ENCODE data around the gene ACP5. TPM values are rescaled to one million over a fixed set of nuclear protein-coding genes. Genes with fewer than 3 reads are reported as not detected.

Gene ACP5
- total and polyA plus RNA-seq, 10 of the 15 experiments (the other 5 are each of a cell fraction or from before 2014, with no cell fraction given): 1.0 to 73.4 (median 36.8) TPM

GRCh38 chr19:11574689-11575088 is 2.8 kb downstream of the ACP5 start (continued):
- TF ChIP-seq EGR1 (IDR thresholded peaks at IDR 0.05; ENCODE audit: borderline replicate concordance in 1 of 2, low read depth in 2 of 2, low read length in 2 of 2) (no peak), ZNF592 (IDR thresholded peaks at IDR 0.05) (no peak), SP1 (IDR thresholded peaks at IDR 0.05; ENCODE audit: low read depth, low read length) (peak; percentile 58), BRCA1 (IDR thresholded peaks at IDR 0.05; ENCODE audit: low read depth, low read length) (no peak), MYB (IDR thresholded peaks at IDR 0.05; ENCODE audit: borderline replicate concordance, low read depth, low read length) (no peak), WRNIP1 (IDR thresholded peaks at IDR 0.05; ENCODE audit: borderline replicate concordance, low read depth, low read length) (no peak), RELB (IDR thresholded peaks at IDR 0.05; ENCODE audit: low read depth) (no peak), RAD51 (IDR thresholded peaks at IDR 0.05) (peak; percentile 65; the same call in 1 of the 2 replicates), TCF12 (IDR thresholded peaks at IDR 0.05; ENCODE audit: low read depth, low read length) (peak; percentile 31; the same call in 1 of the 2 replicates), PRDM15 (CRISPR knock-in tag; IDR thresholded peaks at IDR 0.05) (no peak), ELK1 (IDR thresholded peaks at IDR 0.05; ENCODE audit: low read depth, low read length) (no peak), CBX5 (IDR thresholded peaks at IDR 0.05; ENCODE audit: low read depth) (no peak), NFXL1 (IDR thresholded peaks at IDR 0.05; ENCODE audit: borderline replicate concordance) (no peak), SMARCA5 (IDR thresholded peaks at IDR 0.05) (no peak), RELA (IDR thresholded peaks at IDR 0.05; ENCODE audit: borderline replicate concordance, partially characterized antibody) (no peak), POLR2A (IDR thresholded peaks at IDR 0.05; ENCODE audit: low read depth, low read length) (no peak), NR2F1 (conservative IDR thresholded peaks at IDR 0.05) (peak; percentile 93), E2F8 (IDR thresholded peaks at IDR 0.05; ENCODE audit: low read depth, partially characterized antibody) (no peak)
